NCI-H774 (cell line): ENCODE data around the gene MYADM.
"Not testable (repeated sequence)": the region's sequence is repeated elsewhere in the genome, so short reads cannot be mapped to it uniquely, and the experiment has no call there.

Experiments used
- DNase-seq: peaks from one replicate; lab custom pipeline; 2025; lab: John Stamatoyannopoulos, UW

The MYADM gene

DNA sequence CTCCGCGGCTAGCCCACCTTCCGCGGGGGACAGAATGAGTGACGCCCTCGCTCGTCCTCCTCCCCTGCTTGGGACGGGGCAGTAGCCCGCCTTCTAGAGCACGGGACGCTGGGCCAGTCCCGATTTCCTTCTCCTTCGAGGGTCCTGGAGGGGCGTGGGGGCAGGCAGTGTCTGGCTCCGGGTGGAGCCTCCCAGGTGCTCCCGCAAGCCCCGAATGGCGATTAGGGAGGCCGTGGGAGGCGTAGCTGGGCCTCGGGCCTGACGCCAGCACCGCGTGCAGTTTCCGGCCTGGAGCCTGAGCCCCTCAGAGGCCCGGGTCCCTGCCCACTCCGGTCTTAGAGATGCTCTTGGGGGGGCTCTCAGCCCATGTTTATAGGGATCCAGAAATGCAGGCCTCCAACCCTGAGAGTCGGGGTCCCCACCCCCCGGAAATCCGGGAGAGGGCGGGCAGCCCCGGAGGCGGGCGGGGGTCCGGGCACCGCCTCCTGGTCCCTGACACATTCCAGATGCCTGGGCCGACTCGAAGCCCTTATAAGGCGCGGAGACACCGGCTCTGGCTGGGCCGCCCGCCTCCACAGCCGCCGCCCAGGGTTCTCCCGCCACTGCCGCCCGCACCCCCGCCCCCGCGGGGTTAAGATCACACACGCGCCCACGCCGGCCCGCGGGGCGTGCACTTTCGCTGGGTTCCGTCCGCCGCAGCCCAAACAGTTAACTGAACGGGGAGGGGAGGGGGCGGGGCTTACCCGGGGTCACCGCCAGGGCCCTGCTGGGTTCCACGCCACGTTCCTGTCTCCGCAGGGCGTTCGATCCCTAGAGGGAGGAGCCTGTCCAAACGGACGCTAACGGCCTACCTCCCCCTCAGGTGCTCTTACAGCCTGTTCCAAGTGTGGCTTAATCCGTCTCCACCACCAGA, 1.5 kb downstream of the MYADM start:
- DNase-seq = no peak

DNA sequence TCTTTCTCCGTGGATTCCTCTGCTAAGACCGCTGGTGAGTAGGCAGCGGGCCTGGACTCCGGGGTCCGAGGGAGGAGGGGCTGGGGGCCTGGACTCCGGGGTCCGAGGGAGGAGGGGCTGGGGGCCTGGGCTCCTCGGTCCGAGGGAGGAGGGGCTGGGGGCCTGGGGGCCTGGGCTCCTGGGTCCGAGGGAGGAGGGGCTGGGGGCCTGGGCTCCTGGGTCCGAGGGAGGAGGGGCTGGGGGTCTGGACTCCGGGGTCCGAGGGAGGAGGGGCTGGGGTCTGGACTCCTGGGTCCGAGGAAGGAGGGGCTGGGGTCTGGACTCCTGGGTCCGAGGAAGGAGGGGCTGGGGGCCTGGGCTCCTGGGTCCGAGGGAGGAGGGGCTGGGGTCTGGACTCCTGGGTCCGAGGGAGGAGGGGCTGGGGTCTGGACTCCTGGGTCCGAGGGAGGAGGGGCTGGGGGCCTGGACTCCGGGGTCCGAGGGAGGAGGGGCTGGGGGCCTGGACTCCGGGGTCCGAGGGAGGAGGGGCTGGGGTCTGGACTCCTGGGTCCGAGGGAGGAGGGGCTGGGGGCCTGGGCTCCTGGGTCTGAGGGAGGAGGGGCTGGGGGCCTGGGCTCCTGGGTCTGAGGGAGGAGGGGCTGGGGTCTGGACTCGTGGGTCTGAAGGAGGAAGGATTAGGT, 2.3 kb downstream of the MYADM start:
- not testable (repeated sequence) for DNase-seq

DNA sequence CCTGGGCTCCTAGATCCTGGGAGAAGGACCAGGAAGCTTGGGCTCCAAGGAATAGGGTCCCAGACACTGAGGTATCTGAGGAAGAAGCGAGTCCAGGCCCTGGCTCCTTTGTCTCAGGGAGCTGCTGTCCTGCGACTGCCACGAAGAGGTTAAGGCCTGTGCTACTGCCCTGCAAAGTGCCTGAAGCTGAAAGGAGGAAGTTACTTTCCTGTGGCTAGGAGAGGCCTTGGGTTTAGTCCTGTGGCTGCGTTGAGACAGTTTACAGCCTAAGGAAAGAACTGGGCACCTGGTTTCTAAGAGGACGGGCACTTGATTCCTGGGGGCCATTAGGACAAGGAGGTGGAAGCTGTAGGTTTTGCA, 2.8 kb downstream of the MYADM start:
- no peak for DNase-seq

GRCh38 chr19:53871454-53871853, 3.8 kb downstream of the MYADM start:
- no peak for DNase-seq

GRCh38 chr19:53872762-53873161, 5.1 kb downstream of the MYADM start:
- DNase-seq = no peak

- no peak for DNase-seq
Observed at GRCh38 chr19:53873773-53874605, 6.3 kb downstream of the MYADM start.

- no peak for DNase-seq
Observed at GRCh38 chr19:53874606-53874990, 6.9 kb downstream of the MYADM start.

DNA sequence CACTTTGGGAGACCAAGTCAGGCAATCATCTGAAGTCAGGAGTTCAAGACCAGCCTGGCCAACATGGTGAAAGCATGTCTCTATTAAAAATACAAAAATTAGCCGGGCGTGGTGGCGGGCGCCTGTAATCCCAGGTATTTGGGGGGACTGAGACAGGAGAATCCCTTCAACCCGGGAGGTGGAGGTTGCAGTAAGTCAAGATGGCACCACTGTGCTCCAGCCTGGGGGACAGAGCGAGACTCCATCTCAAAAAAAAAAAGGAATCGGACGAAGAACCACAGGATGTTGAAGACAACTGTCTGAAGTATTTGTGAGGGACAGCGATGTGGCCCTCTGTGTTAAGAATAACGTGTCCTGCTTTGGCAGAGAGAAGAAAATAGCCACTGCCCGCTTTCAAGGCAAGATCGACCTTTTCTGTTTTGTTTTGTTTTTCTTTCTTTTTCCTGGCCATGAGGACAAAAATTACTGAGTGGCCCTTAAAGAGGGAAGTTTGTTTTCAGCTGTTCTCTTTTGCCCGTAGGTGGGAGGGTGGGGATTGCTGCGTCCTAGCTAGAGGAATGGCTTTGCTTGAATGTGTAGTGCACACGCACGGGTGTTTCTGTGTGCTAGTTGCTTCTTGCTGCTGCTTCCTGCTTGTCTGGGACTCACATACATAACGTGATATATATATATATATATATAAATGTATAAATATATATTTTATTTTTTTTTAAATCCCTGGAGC, 8.1 kb downstream of the MYADM start:
- no peak for DNase-seq

DNA sequence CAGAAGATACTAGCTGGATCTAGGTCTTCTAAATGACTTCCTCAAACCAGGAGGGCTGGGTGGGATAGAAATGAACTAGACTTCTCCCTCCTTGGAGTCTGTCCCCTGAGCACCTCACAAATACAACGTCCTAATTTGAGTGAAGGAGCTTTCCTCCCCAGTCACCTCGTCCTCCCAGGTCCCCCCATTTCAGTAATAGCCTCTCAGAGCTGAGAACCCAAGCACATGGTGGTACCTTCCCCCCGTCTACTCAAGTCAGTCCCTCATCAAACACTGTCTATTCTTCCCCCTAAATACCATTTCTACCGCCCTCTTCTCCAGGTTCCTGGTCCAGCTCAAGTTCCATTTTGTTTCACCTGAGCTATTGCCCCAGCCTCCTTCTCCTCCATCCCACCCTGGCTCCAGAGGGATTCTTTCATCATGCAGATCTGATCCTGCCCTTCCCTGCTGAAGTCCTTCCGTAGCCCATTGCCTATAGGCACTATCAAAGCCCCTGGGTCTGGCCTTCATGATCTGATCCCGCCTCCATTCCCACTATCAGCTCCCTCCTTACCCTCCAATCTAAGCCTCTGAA, 9.1 kb downstream of the MYADM start:
- no peak for DNase-seq

DNA sequence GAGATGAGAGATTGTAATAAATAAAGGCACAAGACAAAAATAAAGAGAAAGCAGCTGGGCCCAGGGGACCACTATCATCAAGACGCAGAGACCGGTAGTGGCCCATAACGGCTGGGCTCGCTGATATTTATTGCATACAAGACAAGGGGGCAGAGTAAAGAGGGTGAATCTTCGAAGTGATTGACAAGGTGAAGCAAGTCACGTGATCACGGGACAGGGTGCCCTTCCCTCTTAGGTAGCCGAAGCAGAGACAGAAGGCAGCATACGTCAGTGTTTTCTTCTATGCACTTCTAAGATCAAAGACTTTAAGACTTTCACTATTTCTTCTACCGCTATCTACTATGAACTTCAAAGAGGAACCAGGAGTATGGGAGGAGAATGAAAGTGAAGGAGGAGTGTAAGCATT, 9.7 kb downstream of the MYADM start:
- no peak for DNase-seq

DNA sequence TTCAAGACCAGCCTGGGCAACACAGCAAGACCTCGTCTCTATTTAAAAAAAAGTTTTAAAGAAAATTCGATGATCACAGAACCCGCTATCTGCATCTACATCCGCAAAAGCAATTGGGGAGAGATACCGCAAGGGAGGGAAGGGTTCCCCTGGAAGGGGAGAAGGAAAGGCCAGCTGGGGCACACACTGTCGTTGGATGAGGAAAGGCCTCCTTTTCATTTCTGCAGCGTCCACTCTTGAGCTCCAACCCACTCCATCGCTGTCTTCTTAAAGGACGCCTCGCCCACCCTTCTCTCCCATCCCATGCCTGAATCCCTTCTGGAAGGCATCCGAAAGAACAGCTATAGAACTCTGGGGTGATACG, 11.1 kb downstream of the MYADM start:
- no peak for DNase-seq

- DNase-seq = no peak
Observed at GRCh38 chr19:53879140-53880081, 11.7 kb downstream of the MYADM start.

GRCh38 chr19:53880711-53881481, 13.2 kb downstream of the MYADM start:
- no peak for DNase-seq

- no peak for DNase-seq
Observed at GRCh38 chr19:53881482-53882390, 14.1 kb downstream of the MYADM start, which contains the start of gene PRKCG. Gene PRKCG, plus strand, starts transcription at chr19:53882197. Its CDS starts 298 bp downstream, at chr19:53882495.

DNA sequence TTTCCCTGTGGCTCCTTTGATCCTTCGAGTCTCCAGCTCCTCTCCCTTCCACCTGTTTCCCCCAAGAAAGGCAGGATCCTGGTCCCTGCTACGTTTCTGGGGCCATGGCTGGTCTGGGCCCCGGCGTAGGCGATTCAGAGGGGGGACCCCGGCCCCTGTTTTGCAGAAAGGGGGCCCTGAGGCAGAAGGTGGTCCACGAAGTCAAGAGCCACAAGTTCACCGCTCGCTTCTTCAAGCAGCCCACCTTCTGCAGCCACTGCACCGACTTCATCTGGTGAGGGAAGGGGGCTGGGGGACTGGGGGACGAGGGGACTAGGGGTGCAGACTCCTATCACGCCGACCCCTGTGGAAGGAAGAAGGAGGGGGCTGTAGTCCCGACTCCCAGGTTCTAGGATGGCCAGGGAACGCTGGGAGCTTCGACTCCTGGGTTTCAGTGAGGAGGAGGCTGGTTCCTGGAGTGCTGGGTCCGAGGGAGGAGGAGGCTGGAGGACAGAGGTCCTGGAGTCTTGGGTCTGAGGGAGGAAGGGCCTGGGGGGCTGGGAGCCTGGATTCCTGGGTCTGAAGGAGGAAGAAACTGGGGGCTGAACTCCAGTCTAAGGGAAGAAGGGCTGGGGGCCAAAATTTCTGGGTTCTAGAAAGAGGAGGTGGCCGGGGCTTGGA, 14.8 kb downstream of the MYADM start:
- no peak for DNase-seq

GRCh38 chr19:53883231-53883661, 15.6 kb downstream of the MYADM start:
- DNase-seq = no peak

- DNase-seq = no peak
Observed at GRCh38 chr19:53883741-53884140, 16.1 kb downstream of the MYADM start.

DNA sequence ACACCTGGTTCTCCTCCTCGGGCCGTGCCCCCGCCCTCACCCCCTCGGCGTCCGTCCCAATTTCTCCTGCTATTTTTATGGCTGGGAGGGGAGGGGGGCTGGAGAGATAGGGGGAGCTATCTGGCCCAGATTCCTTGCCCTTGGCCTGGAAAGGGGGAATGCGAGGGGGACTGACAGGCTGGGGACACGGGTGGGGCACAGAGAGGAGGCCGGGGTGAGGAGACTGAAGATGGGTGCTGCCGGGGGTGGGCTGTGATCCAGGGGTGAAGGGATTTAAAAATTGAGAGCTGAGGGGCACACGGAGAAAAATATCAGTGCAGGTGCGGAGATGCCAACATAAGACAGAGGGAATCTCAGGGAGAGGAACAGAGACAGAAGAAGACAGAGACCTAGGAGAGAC, 16.6 kb downstream of the MYADM start:
- no peak for DNase-seq
